ENCODE data around the gene ARF1.
"Not testable (repeated sequence)": the region's sequence is repeated elsewhere in the genome, so short reads cannot be mapped to it uniquely, and the experiment has no call there.

ARF1 gene

GRCh38 chr1:228109073-228109961 lies 26.8 kb downstream of the ARF1 start, which contains the start of gene MRPL55:
Gene MRPL55, minus strand, starts transcription at chr1:228109299. Its CDS starts 1,039 bp downstream, at chr1:228108260.
- intact Hi-C loops (cut with DNase I), result loop anchor here (2.0 kb wide), 1 partner anchor 57 kb away; no protein-coding TSS in a partner anchor
- peak; percentile 99 to 100 (median 100) for DNase-seq

DNA sequence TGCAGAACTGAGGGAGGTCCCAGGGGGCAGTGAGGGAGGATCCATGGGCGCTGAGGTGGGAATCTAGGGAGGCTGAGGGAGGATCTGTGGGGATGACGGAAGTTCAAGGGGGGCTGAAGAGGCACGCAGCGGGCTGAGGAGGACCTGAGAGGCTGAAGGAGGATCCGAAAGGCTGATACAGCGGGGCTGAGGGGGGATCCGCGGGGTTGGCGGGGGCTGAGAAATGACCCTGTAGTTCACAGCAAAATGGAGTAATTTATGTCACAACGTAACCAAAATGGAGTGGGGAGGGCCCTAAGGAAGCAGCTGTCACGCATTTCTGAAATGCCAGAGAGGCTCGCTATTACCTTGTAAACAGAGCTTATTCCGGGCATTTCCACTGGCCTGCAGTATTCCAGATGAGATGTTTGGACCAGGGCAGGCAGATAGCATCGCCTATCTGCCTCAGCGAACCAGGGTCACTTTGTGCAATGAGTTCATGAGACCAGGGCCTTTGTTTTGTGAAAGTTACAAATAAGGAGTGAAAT lies 27.5 kb downstream of the ARF1 start:
- intact Hi-C loops (cut with DNase I), result loop anchor here (2.0 kb wide), 1 partner anchor 57 kb away; no protein-coding TSS in a partner anchor
- peak in 1 of 10 donors; percentile 84 for DNase-seq

DNA sequence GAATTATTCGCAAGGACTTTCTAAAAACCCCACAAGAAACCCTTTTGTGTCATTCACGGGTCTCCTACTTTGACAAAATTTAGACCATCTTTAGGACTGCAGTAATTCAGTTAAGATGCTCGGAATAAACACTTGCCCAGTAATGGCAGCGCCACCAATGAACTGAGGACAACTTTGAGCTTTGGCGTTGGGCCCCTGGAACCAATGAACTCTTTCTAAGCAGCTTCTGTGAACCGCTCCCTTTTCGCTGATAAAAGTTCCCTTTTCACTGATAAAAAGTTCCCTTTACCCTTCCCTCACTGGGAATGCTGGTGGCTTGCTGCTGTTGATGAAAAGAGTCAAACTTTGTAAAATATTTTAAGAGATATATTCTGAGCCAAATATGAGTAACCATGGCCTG lies 28.0 kb downstream of the ARF1 start:
- intact Hi-C loops (cut with DNase I), result no loop called here
- DNase-seq, result no peak

- DNase-seq; intact Hi-C loops (cut with DNase I): not testable (repeated sequence)
Measured at GRCh38 chr1:228111315-228111714, 28.8 kb downstream of the ARF1 start.

DNA sequence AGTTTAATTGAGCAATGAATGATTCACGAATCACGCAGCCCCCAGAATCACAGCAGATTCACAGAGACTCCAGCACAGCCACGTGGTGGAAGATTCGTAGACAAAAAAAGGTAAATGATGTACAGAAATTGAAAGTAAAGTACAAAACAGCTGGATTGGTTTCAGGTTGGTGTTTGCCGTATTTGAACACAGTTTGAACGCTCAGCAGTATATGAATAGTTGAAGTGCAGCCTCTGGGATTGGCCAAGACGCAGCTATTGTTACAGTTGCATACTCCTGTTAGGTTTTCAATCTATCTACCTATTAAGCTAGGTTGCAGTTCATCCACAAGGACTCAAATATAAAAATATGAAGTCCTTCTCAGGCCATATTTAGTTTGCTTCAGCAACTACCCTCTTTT lies 29.7 kb downstream of the ARF1 start:
- no peak for DNase-seq
- intact Hi-C loops (cut with DNase I), result no loop called here

DNA sequence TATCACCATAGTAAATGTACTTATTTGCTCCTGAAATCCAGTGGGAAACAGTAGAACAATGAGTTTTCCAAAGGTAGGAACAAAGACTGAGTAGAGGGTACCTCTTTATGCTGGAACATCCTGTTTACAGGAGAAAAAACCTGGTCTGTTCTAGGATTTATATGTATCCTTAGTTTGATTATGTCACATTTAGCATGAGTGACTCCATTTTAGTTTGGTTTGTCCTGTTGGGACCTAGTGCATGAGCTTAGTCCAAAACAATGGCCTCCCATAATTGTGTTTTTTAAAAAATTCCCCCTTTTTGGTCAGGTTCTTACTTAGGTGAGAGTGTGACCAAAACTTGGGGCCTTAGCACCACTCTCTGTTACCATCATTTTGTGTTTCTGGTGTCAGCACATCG lies 30.1 kb downstream of the ARF1 start:
- DNase-seq, result no peak
- intact Hi-C loops (cut with DNase I), result no loop called here

- DNase-seq, result no peak
- intact Hi-C loops (cut with DNase I), result no loop called here
Measured at GRCh38 chr1:228114827-228115226, 32.3 kb downstream of the ARF1 start.

GRCh38 chr1:228117335-228117734 lies 34.8 kb downstream of the ARF1 start:
- intact Hi-C loops (cut with DNase I), result no loop called here
- DNase-seq, result no peak

DNA sequence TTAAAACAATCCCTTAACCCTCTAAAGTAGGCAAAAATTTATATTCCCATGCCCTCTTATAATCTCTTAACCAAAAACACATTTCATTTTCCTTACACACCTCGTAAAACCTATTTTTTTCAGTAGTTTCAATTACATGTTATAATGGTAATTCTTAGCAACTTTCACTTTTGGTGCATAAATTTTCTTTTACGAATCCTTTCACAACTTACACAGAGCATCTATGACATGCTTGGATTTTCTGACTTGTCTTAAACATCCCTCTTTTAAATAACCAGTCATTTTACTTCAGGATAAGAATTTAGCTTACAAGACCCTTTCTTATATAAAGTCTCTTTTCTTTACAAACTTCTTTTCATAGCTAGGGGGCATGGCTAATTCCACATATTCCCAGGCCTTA lies 35.5 kb downstream of the ARF1 start:
- no peak for DNase-seq
- intact Hi-C loops (cut with DNase I), result no loop called here

GRCh38 chr1:228120351-228120750 lies 37.8 kb downstream of the ARF1 start:
- intact Hi-C loops (cut with DNase I), result no loop called here
- no peak for DNase-seq

DNA sequence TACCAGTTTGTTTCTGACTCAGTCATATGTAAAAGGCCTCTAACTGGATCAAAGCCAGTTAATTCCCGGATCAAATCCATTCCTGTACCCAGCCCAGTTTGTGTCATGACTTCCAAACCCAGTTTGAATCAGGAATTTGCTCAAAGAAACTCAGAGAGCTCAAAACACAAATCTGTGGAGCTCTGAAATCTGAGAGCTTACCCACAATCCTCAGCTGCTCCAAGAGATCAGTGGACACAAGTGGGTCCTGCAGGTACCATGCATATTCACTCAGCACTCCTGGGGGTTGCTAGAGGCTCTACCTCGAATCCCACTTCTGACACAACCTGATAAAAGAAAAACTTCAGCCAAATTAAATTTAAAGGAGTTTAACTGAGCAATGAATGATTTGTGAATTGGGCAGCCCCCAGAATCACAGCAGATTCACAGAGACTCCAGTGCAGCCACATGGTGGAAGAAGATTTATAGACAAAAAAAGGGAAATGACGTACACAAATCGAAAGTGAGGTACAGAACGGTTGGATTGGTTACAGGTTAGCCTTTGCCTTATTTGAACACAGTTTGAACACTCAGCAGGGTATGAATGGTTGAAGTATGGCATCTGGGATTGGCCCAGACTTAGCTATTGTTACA lies 38.5 kb downstream of the ARF1 start:
- intact Hi-C loops (cut with DNase I), result no loop called here
- peak in 1 of 10 donors; percentile 2 for DNase-seq

GRCh38 chr1:228122921-228123441 lies 40.5 kb downstream of the ARF1 start:
- intact Hi-C loops (cut with DNase I), result no loop called here
- DNase-seq, result peak in 1 of 10 donors; percentile 11

GRCh38 chr1:228123505-228123904 lies 41.0 kb downstream of the ARF1 start:
- DNase-seq, result no peak
- intact Hi-C loops (cut with DNase I), result no loop called here

- no peak for DNase-seq
- intact Hi-C loops (cut with DNase I), result no loop called here
Measured at GRCh38 chr1:228125185-228125584, 42.7 kb downstream of the ARF1 start.

DNA sequence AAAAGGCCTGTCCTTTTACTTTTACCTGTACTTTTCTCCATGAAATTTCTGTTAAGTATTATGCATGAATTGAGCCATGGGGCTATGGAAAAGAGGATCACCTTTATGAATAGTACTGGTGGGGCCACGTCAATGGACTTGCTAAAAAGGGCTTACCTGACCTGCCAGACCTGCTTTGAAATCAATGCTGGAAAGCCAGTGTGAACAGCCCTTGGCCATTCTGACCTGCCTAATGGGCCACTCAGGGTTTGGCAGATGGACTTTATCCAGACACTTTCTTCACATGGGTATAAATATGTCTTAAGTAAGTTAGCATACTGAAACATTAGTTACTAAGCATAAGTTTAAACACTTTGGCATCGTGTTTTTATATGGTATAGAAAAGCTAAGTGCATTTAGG lies 49.3 kb downstream of the ARF1 start:
- intact Hi-C loops (cut with DNase I), result loop anchor here (2.0 kb wide), 1 partner anchor 35 kb away; no protein-coding TSS in a partner anchor
- peak in 1 of 10 donors; percentile 29 for DNase-seq

GRCh38 chr1:228134591-228134990 lies 52.1 kb downstream of the ARF1 start:
- DNase-seq, result peak in 1 of 10 donors; percentile 73
- intact Hi-C loops (cut with DNase I), result no loop called here

DNA sequence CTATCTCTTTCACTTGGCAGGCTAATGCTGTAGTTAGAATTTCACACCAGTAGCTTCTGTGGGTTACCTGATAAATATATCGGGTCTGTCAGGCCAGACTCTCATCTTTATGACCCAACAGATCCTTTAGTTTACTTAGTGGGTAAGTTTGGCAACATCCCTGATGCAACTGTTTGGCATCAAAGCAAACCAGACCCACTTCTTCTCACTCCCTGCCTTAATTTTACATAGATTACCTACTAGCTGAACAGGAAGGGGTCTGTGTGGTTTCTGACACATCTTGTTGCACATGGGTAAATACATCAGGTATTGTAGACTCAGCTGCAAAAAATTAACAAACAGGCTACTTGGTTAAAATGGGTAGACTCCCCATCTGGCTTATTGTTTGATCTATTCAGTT lies 54.4 kb downstream of the ARF1 start:
- intact Hi-C loops (cut with DNase I), result no loop called here
- DNase-seq, result no peak

GRCh38 chr1:228139406-228139930 lies 57.0 kb downstream of the ARF1 start:
- intact Hi-C loops (cut with DNase I), result no loop called here
- DNase-seq, result no peak

DNA sequence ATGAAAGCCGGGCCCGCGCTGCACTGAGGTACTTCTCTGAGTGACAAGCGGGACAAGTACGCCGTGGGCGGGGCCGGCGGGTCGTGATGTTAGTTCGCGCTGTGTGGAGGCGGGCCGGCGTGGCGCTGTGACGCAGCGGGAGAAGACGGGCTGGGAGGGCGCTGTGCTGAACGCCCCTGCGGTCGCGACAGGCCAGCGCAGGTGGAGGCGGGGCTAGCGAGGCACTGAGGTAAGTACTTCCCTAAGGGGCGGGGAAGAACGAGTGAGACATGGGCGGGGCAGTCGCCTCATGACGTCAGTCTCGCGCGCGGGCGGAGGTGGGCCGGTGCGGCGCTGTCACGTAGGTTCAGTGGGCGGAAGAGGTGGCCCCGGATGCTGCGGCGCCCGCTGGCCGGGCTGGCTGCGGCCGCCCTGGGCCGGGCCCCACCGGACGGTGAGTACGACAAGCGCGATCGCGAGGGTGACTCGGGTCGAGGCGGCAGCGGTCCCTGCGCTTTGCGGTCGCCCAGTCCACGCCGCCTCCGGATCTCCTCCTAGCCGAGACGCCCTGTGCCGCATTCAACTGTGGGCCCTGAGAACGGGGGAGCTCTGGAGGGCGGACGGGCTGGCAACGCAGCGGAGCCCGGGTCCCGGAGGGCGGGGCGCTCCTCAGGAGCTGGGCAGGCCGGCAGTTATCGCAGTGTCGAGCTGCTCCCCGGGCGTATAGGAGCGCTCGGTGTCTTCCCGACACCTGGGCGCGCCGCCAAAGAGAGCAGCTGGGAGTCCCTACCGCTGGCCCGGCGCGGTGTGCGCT lies 57.6 kb downstream of the ARF1 start, which contains the start of gene GUK1:
Gene GUK1, plus strand, starts transcription at position 349 of the 793 bp plus-strand sequence. Its CDS starts 24 bp downstream, at position 373.
- intact Hi-C loops (cut with DNase I), result loop anchor here (1.0 to 10.0 kb wide), 2 partner anchors 26 to 265 kb away; partner anchors contain the start of gene TRIM11
- peak; percentile 95 to 100 (median 100) for DNase-seq

Data from posterior cingulate gyrus (tissue), 11 donors.